Heart left ventricle (tissue), 13 donors: Measurements from ENCODE around the gene CDC25B.

ENCODE experiments used
- CTCF ChIP-seq, 12 donors: fragments of 200-600 bp; sonication (generic) in 4 of 12; IDR thresholded peaks; one replicate each; pipeline versions ENCODE4 v1.5.0 to v1.8.0; 2018 to 2022; ENCODE audit warnings: antibody characterized with exemption in 12 of 12, mild to moderate bottlenecking in 5 of 12
- POLR2A ChIP-seq, 2 donors: fragments of 450-650 bp; IDR thresholded peaks; one replicate each; pipeline ENCODE4 v1.6.1; 2017; ENCODE audit warnings: antibody characterized with exemption in 2 of 2, mild to moderate bottlenecking in 2 of 2, moderate library complexity in 2 of 2
- donor health status: ischemic (EF 13 %, LVEDD 7.1; RV severe dilation, severe dysfunction).
- donor health status: DM: no; HTN: yes; CAD: no.
- donor health status: DM: no; HTN: no; CAD: no.
- donor health status: ischemic (EF 25% LVEDD 6.9; RV normal size, moderate dysfunction).
- donor health status: ischemic (EF 25% LVEDD 5.7; RV mildly dilated, moderate dysfunction).
- donor health status: ischemic (EF 35%, LVEDD 5.7; RV mildly dilated, moderate dysfunction).
- donor health status: nonischemic (EF 11% LVEDD 7.7; RV severe dilation, severe dysfunction).
- donor health status: DM: yes; HTN: yes; CAD: no.
- donor health status: PGD.
- donor health status: ischemic (EF 29% LVEDD 5.4; RV normal size, mild dysfunction).
- donor health status: nonischemic (EF 23%, LVEDD 6.1; RV moderate dilation, normal function).

GRCh38 chr20:3752386-3752759, 43.7 kb upstream of the CDC25B start:
- TF ChIP-seq CTCF (IDR thresholded peaks at IDR 0.05), result no peak
- no peak for TF ChIP-seq POLR2A (IDR thresholded peaks at IDR 0.05)
